K562 (cell line): ENCODE results near the gene PPP1R37. TPM values are rescaled to one million over a fixed set of nuclear protein-coding genes. Genes with fewer than 3 reads are reported as not detected.

Experiments
- ATAC-seq: fragments of 200-7000 bp; cut with Tn5 transposase; 3 replicates; pipeline ENCODE4 v1.9.1; 2020; ENCODE audit warnings: moderate library complexity
- BruUV-seq: library from RNA; stranded (reverse); fragments of 400-500 nt; replicated peaks from 2 replicates; lab custom pipeline; 2021; lab: Mats Ljungman, UMichigan
- CTCF ChIA-PET: fragments of 300-600 bp; formaldehyde crosslinking; extraction: SDS; loops from one replicate; lab custom pipeline; 2021; ENCODE audit warnings: low intra/inter-chr PET ratio; lab: Yijun Ruan, JAX
- POLR2A ChIA-PET: fragments of 300-600, 350-650 bp; sonication (Branson Sonifier 250); formaldehyde crosslinking; extraction: SDS; loops from one replicate; lab custom pipeline; 2021; ENCODE audit warnings: antibody characterized with exemption, inconsistent platforms; lab: Yijun Ruan, JAX
- DNase-seq, 4 experiments: peaks; one replicate each; pipeline versions ENCODE4 v3.0.0 to v3.0.0-alpha.2; 2011 to 2018; ENCODE audit warnings: low spot score in 3 of 4, mixed read lengths in 3 of 4; ENCODE audit errors: extremely low read depth in 1 of 4
- FAIRE-seq: peaks from 2 replicates; lab custom pipeline; 2011; peaks lifted over from hg19 to GRCh38; lab: Jason Lieb, UNC
- H2AFZ ChIP-seq: 2 replicates; pipeline ENCODE4 v1.6.0; 2011; ENCODE audit warnings: low read depth, low read length, control low read depth, inconsistent platforms
- H3K27ac ChIP-seq: fragments of 200-600 bp; 3 replicates; pipeline ENCODE4 v1.8.0; 2011; ENCODE audit warnings: low read depth, mild to moderate bottlenecking, control low read depth, inconsistent platforms, low read length, moderate library complexity, mixed read lengths; ENCODE audit errors: extremely low read depth
- H3K27me3 ChIP-seq, 2 experiments: fragments of 300-600 bp in 1 of 2; 2 replicates in 1 of 2; 3 replicates in 1 of 2; pipeline versions ENCODE4 v1.6.0 to v1.8.0; 2011; ENCODE audit warnings: inconsistent platforms in 2 of 2, low read length in 2 of 2, mild to moderate bottlenecking in 1 of 2, mixed read lengths in 1 of 2, moderate library complexity in 1 of 2; ENCODE audit not compliant: control insufficient read depth in 2 of 2, insufficient read depth in 2 of 2
- H3K36me3 ChIP-seq: fragments of 300-600 bp; 3 replicates; pipeline ENCODE4 v1.8.0; 2011; ENCODE audit warnings: mild to moderate bottlenecking, low read length, inconsistent platforms; ENCODE audit not compliant: control insufficient read depth, insufficient read depth
- H3K4me1 ChIP-seq, 2 experiments: fragments of 200-600 bp in 1 of 2; replicated peaks in 1 of 2; 2 replicates in 1 of 2; 3 replicates in 1 of 2; pipeline versions ENCODE4 v1.5.1 to v1.8.0; 2011; ENCODE audit warnings: inconsistent platforms in 2 of 2, low read length in 2 of 2, mild to moderate bottlenecking in 1 of 2, mixed read lengths in 1 of 2, moderate library complexity in 1 of 2; ENCODE audit not compliant: control insufficient read depth in 2 of 2, insufficient read depth in 2 of 2
- H3K4me2 ChIP-seq: 2 replicates; pipeline ENCODE4 v1.6.1; 2011; ENCODE audit warnings: low read length, control low read depth, inconsistent platforms, mixed read lengths; ENCODE audit not compliant: insufficient read depth
- H3K4me3 ChIP-seq: fragments of 200-600 bp; sonication (generic), shearing (Covaris generic); 2 replicates; pipeline ENCODE4 v1.5.1; 2016; ENCODE audit warnings: control low read depth, inconsistent platforms
- H3K79me2 ChIP-seq: fragments of 200-600 bp; 3 replicates; pipeline ENCODE4 v1.8.0; 2011; ENCODE audit warnings: low read length, inconsistent platforms; ENCODE audit not compliant: control insufficient read depth, insufficient read depth
- H3K9ac ChIP-seq, 2 experiments: 2 replicates each; pipeline versions ENCODE4 v1.6.0 to v1.6.1; 2011; ENCODE audit warnings: low read depth in 2 of 2, low read length in 2 of 2, control low read depth in 1 of 2, inconsistent platforms in 1 of 2, mild to moderate bottlenecking in 1 of 2, mixed read lengths in 1 of 2; ENCODE audit not compliant: insufficient read depth in 1 of 2
- H3K9me1 ChIP-seq: one replicate; pipeline ENCODE4 v1.6.0; 2011; ENCODE audit warnings: inconsistent platforms, mild to moderate bottlenecking, low read length, moderate library complexity; ENCODE audit not compliant: control insufficient read depth, insufficient read depth
- H3K9me3 ChIP-seq: replicated peaks from 2 replicates; pipeline ENCODE4 v1.5.1; 2011; ENCODE audit warnings: low read depth, low read length, inconsistent platforms; ENCODE audit not compliant: control insufficient read depth, insufficient read depth
- H4K20me1 ChIP-seq: replicated peaks from 2 replicates; pipeline ENCODE4 v1.6.1; 2011; ENCODE audit warnings: low read length, inconsistent platforms, mixed read lengths; ENCODE audit not compliant: control insufficient read depth, insufficient read depth
- JUNB ChIP-seq: fragments of 450-650 bp; formaldehyde crosslinking; conservative IDR thresholded peaks from 2 replicates; pipeline ENCODE4 v1.4.0; 2020; ENCODE audit warnings: mild to moderate bottlenecking
- MECOM ChIP-seq: fragments of 250-450 bp; sonication (Bioruptor Pico); IDR thresholded peaks from 2 replicates; pipeline ENCODE4 v1.8.0; 2022; ENCODE audit warnings: inconsistent platforms
- NFYB ChIP-seq: IDR thresholded peaks from 2 replicates; pipeline ENCODE4 v1.6.1; 2011; ENCODE audit warnings: mild to moderate bottlenecking, moderate library complexity; ENCODE audit not compliant: insufficient read length; ENCODE audit errors: extremely low read depth
- PRPF4 ChIP-seq: fragments of 200-400 bp; formaldehyde crosslinking; IDR thresholded peaks from one replicate; pipeline ENCODE4 v1.6.1; 2017; ENCODE audit warnings: low read length, low read depth, mild to moderate bottlenecking; ENCODE audit not compliant: insufficient read depth, poor library complexity, severe bottlenecking
- PURB ChIP-seq: sonication (generic); formaldehyde crosslinking; IDR thresholded peaks from 2 replicates; pipeline ENCODE4 v1.9.0; 2021; ENCODE audit warnings: low read depth, mild to moderate bottlenecking, missing genetic modification reagents
- SREBF2 ChIP-seq: sonication (generic); formaldehyde crosslinking; IDR thresholded peaks from 2 replicates; pipeline ENCODE4 v1.4.0; 2020; ENCODE audit warnings: mild to moderate bottlenecking, missing genetic modification reagents
- TAF1 ChIP-seq: IDR thresholded peaks from 2 replicates; pipeline ENCODE4 v1.6.1; 2011; ENCODE audit warnings: mild to moderate bottlenecking, low read length, moderate library complexity; ENCODE audit not compliant: insufficient read depth, control insufficient read depth, severe bottlenecking; ENCODE audit errors: extremely low read depth
- TBP ChIP-seq: optimal IDR thresholded peaks from 2 replicates; pipeline ENCODE3; 2011; ENCODE audit warnings: low read depth, low read length, improper control_type of control experiment
- TGIF2 ChIP-seq: sonication (generic); formaldehyde crosslinking; IDR thresholded peaks from 2 replicates; pipeline ENCODE4 v1.8.1; 2022; ENCODE audit warnings: mild to moderate bottlenecking, missing genetic modification reagents, moderate library complexity
- THAP7 ChIP-seq: fragments of 250-450 bp; sonication (Bioruptor Pico); IDR thresholded peaks from 2 replicates; pipeline ENCODE4 v1.5.0; 2021
- ZNF318 ChIP-seq, 2 experiments: fragments of 450-650 bp; IDR thresholded peaks; 2 replicates each; pipeline ENCODE4 v1.6.1; 2016; ENCODE audit warnings: mild to moderate bottlenecking in 2 of 2, borderline replicate concordance in 1 of 2, low read depth in 1 of 2, moderate library complexity in 1 of 2
- WGBS: fragments of 100-300 bp; shearing (Covaris generic); methylation state at CpG from one replicate; pipeline ENCODE4 v1.1.6; 2016; ENCODE audit warnings: low coverage, mixed read lengths; ENCODE audit not compliant: insufficient coverage; ENCODE audit errors: missing lambda C conversion rate; 5-methylcytosine and 5-hydroxymethylcytosine counted together
- in situ Hi-C: fragments of 300-500 bp; cut with MboI; formaldehyde crosslinking; loops from 4 replicates; pipeline ENCODE4 v1.15.0; 2018; ENCODE audit warnings: inconsistent platforms, mixed read lengths
- intact Hi-C: fragments of 100-400 bp; cut with micrococcal nuclease; formaldehyde crosslinking; loops from 2 replicates; pipeline ENCODE4 v1.14.2; 2022
- polyA plus RNA-seq, 8 experiments: library from polyadenylated mRNA; depleted of rRNA in 4 of 8; stranded (reverse) in 5 of 8; unstranded in 3 of 8; fragments of >200 nt; fragmentation: Nextera tagmentation in 2 of 8; fragmentation: Illumina TruSeq in 1 of 8; extraction: Ambion mirVana in 2 of 8; extraction: Trizol in 1 of 8; gene quantifications; 2 replicates each; pipeline versions ENCODE4 v1.2.1 to v1.2.3, GENCODE V29; 2011 to 2014; ENCODE audit warnings: inconsistent platforms in 1 of 8, missing spikeins in 1 of 8
- total RNA-seq, 7 experiments: library from RNA; depleted of rRNA in 6 of 7; stranded (reverse); fragments of >200 nt in 6 of 7; fragmentation: Illumina TruSeq in 2 of 7; extraction: Trizol in 2 of 7; gene quantifications; 2 replicates each; pipeline versions ENCODE4 v1.2.1 to v1.2.3, GENCODE V29; 2011 to 2021; ENCODE audit warnings: low replicate concordance in 1 of 7

The PPP1R37 gene
- total and polyA plus RNA-seq, 9 of the 15 experiments (the other 6 are each of a cell fraction or from before 2014, with no cell fraction given) = 0.04 to 20.3 (median 7.3) TPM

- H3K36me3 ChIP-seq = peaks cover 34% of the 10 kb centered on the region; the same call in 2 of the 3 replicates
- H3K4me2 ChIP-seq = peak within 1 kb of the TSS; percentile 89
- H3K9me3 ChIP-seq = no peaks in the 10 kb centered on the region
- BruUV-seq = TSS peak; percentile 75
- ATAC-seq (peak; percentile 70), FAIRE-seq (peak; percentile 54), DNase-seq (peak; percentile 85 to 89 (median 88))
- intact Hi-C loops (no loop called here), in situ Hi-C loops (no loop called here)
- peak within 1 kb of the TSS; percentile 90 for H3K27ac ChIP-seq
- peaks cover 1% of the 10 kb centered on the region; the same call in 1 of the 2 replicates for H4K20me1 ChIP-seq
- H3K9ac ChIP-seq = peak within 1 kb of the TSS; percentile 97 to 100
- peaks cover 71% of the 10 kb centered on the region for H3K79me2 ChIP-seq
- under 1% methylated on average over 36 of the region's 61 CpGs for WGBS
- H2AFZ ChIP-seq = peak within 1 kb of the TSS; percentile 95
- POLR2A ChIA-PET = interaction anchor here (0.8 to 1.4 kb wide), 4 partner anchors 12 to 426 kb away, joined by 3 to 5 read pairs (median 4); no protein-coding TSS in a partner anchor
- H3K4me1 ChIP-seq = peaks cover 25 to 52% of the 10 kb centered on the region in 2 experiments
- no peaks in the 10 kb centered on the region for H3K27me3 ChIP-seq
- H3K9me1 ChIP-seq = no peaks in the 10 kb centered on the region
- CTCF ChIA-PET = interaction anchor here (0.6 kb wide), 1 partner anchor 100 kb away, joined by 3 read pairs; no protein-coding TSS in a partner anchor
- H3K4me3 ChIP-seq = peak within 1 kb of the TSS; percentile 92
- TF ChIP-seq TBP (peak; percentile 95), THAP7 (CRISPR knock-in tag) (peak; percentile 90), PRPF4 (no peak), MECOM (CRISPR knock-in tag) (peak; percentile 55; the same call in 1 of the 2 replicates), TGIF2 (CRISPR knock-in tag) (no peak), SREBF2 (CRISPR knock-in tag) (no peak), NFYB (no peak), TAF1 (peak; percentile 99), ZNF318 (IDR thresholded peaks at IDR 0.05; ENCODE audit: borderline replicate concordance in 1 of 2, low read depth in 1 of 2) (no peak), PURB (CRISPR knock-in tag) (no peak), JUNB (CRISPR knock-in tag) (no peak)
Observed at GRCh38 chr19:45079063-45079910, 13.7 kb upstream of the PPP1R37 start, which contains the start of gene GEMIN7. TSS of gene GEMIN7 (plus strand) at chr19:45079260. CDS start at chr19:45090115, 10,855 bp downstream.
